Measurements from ENCODE around the gene CACNG8.

Gene CACNG8

GRCh38 chr19:53992815-53993214 is 30.1 kb downstream of the CACNG8 start:
- no peak for DNase-seq (ENCODE audit: low read depth)

GRCh38 chr19:53993448-53993847 is 30.7 kb downstream of the CACNG8 start:
- DNase-seq (ENCODE audit: low read depth), result no peak

GRCh38 chr19:53994811-53995210 is 32.1 kb downstream of the CACNG8 start:
- no peak for DNase-seq (ENCODE audit: low read depth)

GRCh38 chr19:53998223-53998622 is 35.5 kb downstream of the CACNG8 start:
- DNase-seq (ENCODE audit: low read depth), result no peak

- no peak for DNase-seq (ENCODE audit: low read depth)
These were observed 37.0 kb downstream of the CACNG8 start for GRCh38 chr19:53999694-54000093.

GRCh38 chr19:54001496-54001895 is 38.8 kb downstream of the CACNG8 start:
- no peak for DNase-seq (ENCODE audit: low read depth)

GRCh38 chr19:54002495-54003315 is 40.0 kb downstream of the CACNG8 start:
- no peak for DNase-seq (ENCODE audit: low read depth)

- DNase-seq (ENCODE audit: low read depth), result no peak
These were observed 46.7 kb downstream of the CACNG8 start for GRCh38 chr19:54009440-54009839.

- DNase-seq (ENCODE audit: low read depth), result no peak
These were observed 47.7 kb downstream of the CACNG8 start for GRCh38 chr19:54010474-54010873.

- DNase-seq (ENCODE audit: low read depth), result no peak
These were observed 48.9 kb downstream of the CACNG8 start for GRCh38 chr19:54011507-54012211.

- no peak for DNase-seq (ENCODE audit: low read depth)
These were observed 51.1 kb downstream of the CACNG8 start for GRCh38 chr19:54013866-54014265.

- DNase-seq (ENCODE audit: low read depth), result no peak
These were observed 52.3 kb downstream of the CACNG8 start for GRCh38 chr19:54014920-54015560.

- DNase-seq (ENCODE audit: low read depth), result no peak
These were observed 54.5 kb downstream of the CACNG8 start for GRCh38 chr19:54017261-54017660.

GRCh38 chr19:54021363-54021762 is 58.6 kb downstream of the CACNG8 start:
- no peak for DNase-seq (ENCODE audit: low read depth)

GRCh38 chr19:54021932-54022331 is 59.2 kb downstream of the CACNG8 start:
- DNase-seq (ENCODE audit: low read depth), result no peak

GRCh38 chr19:54023191-54023590 is 60.5 kb downstream of the CACNG8 start:
- DNase-seq (ENCODE audit: low read depth), result no peak

- DNase-seq (ENCODE audit: low read depth), result no peak
These were observed 61.9 kb downstream of the CACNG8 start for GRCh38 chr19:54024660-54025059.

GRCh38 chr19:54026656-54027055 is 63.9 kb downstream of the CACNG8 start:
- no peak for DNase-seq (ENCODE audit: low read depth)

GRCh38 chr19:54029301-54029700 is 66.6 kb downstream of the CACNG8 start:
- DNase-seq (ENCODE audit: low read depth), result no peak

GRCh38 chr19:54029930-54030490 is 67.3 kb downstream of the CACNG8 start:
- peak; percentile 24 for DNase-seq (ENCODE audit: low read depth)

- DNase-seq (ENCODE audit: low read depth), result no peak
These were observed 68.3 kb downstream of the CACNG8 start for GRCh38 chr19:54030895-54031586.

Measured in non-pigmented ciliary epithelial cell (primary cell).